ENCODE measurements around the gene IDH3A.

IDH3A gene

GRCh38 chr15:78209646-78210348 lies 60.6 kb downstream of the IDH3A start:
- Mint-ChIP-seq H3K36me3 (ENCODE audit: low read depth) (no peaks in the 10 kb centered on the region), H3K9me3 (no peaks in the 10 kb centered on the region), H3K4me3 (no peak overlapping the region), H3K4me1 (ENCODE audit: low read depth) (no peaks in the 10 kb centered on the region), H3K27ac (no peak overlapping the region), H3K27me3 (no peaks in the 10 kb centered on the region)
- DNase-seq, result peak; percentile 20

- Mint-ChIP-seq H3K4me3 (no peak overlapping the region), H3K36me3 (ENCODE audit: low read depth) (no peaks in the 10 kb centered on the region), H3K27me3 (no peaks in the 10 kb centered on the region), H3K27ac (no peak overlapping the region), H3K9me3 (no peaks in the 10 kb centered on the region), H3K4me1 (ENCODE audit: low read depth) (no peaks in the 10 kb centered on the region)
- no peak for DNase-seq
Observed at GRCh38 chr15:78210349-78210717, 61.2 kb downstream of the IDH3A start.

GRCh38 chr15:78211189-78211921 lies 62.2 kb downstream of the IDH3A start:
- peak; percentile 13 for DNase-seq
- Mint-ChIP-seq H3K4me3 (no peak overlapping the region), H3K36me3 (ENCODE audit: low read depth) (no peaks in the 10 kb centered on the region), H3K4me1 (ENCODE audit: low read depth) (no peaks in the 10 kb centered on the region), H3K27ac (no peak overlapping the region), H3K27me3 (no peaks in the 10 kb centered on the region), H3K9me3 (no peaks in the 10 kb centered on the region)

GRCh38 chr15:78212008-78212407 lies 62.8 kb downstream of the IDH3A start:
- no peak for DNase-seq
- Mint-ChIP-seq H3K9me3 (no peaks in the 10 kb centered on the region), H3K27me3 (no peaks in the 10 kb centered on the region), H3K27ac (no peak overlapping the region), H3K4me3 (no peak overlapping the region), H3K36me3 (ENCODE audit: low read depth) (no peaks in the 10 kb centered on the region), H3K4me1 (ENCODE audit: low read depth) (no peaks in the 10 kb centered on the region)

- H3K36me3 Mint-ChIP-seq (ENCODE audit: low read depth), result no peaks in the 10 kb centered on the region
- no peaks in the 10 kb centered on the region for H3K9me3 Mint-ChIP-seq
- no peaks in the 10 kb centered on the region for H3K27me3 Mint-ChIP-seq
- no peaks in the 10 kb centered on the region for H3K4me1 Mint-ChIP-seq (ENCODE audit: low read depth)
- H3K27ac Mint-ChIP-seq, result no peak overlapping the region
- DNase-seq, result no peak
- no peak overlapping the region for H3K4me3 Mint-ChIP-seq
Observed at GRCh38 chr15:78212546-78213424, 63.6 kb downstream of the IDH3A start.

GRCh38 chr15:78213425-78213750 lies 64.2 kb downstream of the IDH3A start:
- Mint-ChIP-seq H3K27me3 (no peaks in the 10 kb centered on the region), H3K27ac (no peak overlapping the region), H3K4me3 (no peak overlapping the region)

GRCh38 chr15:78213956-78214355 lies 64.8 kb downstream of the IDH3A start:
- Mint-ChIP-seq H3K4me1 (ENCODE audit: low read depth) (no peaks in the 10 kb centered on the region), H3K4me3 (no peak overlapping the region), H3K27ac (no peak overlapping the region), H3K27me3 (no peaks in the 10 kb centered on the region), H3K36me3 (ENCODE audit: low read depth) (no peaks in the 10 kb centered on the region), H3K9me3 (no peaks in the 10 kb centered on the region)
- no peak for DNase-seq

More at GRCh38 chr15:78213425-78213750, 64.2 kb downstream of the IDH3A start:
- DNase-seq, result no peak
- Mint-ChIP-seq H3K9me3 (no peaks in the 10 kb centered on the region), H3K4me1 (ENCODE audit: low read depth) (no peaks in the 10 kb centered on the region), H3K36me3 (ENCODE audit: low read depth) (no peaks in the 10 kb centered on the region)

- no peaks in the 10 kb centered on the region for H3K9me3 Mint-ChIP-seq
- H3K27me3 Mint-ChIP-seq, result no peaks in the 10 kb centered on the region
- no peak overlapping the region for H3K27ac Mint-ChIP-seq
- no peaks in the 10 kb centered on the region for H3K4me1 Mint-ChIP-seq (ENCODE audit: low read depth)
- no peak overlapping the region for H3K4me3 Mint-ChIP-seq
- no peak for DNase-seq
- no peaks in the 10 kb centered on the region for H3K36me3 Mint-ChIP-seq (ENCODE audit: low read depth)
Observed at GRCh38 chr15:78216276-78217104, 67.3 kb downstream of the IDH3A start.

- H3K27ac Mint-ChIP-seq, result no peak overlapping the region
- H3K27me3 Mint-ChIP-seq, result no peaks in the 10 kb centered on the region
- no peak overlapping the region for H3K4me3 Mint-ChIP-seq
- H3K4me1 Mint-ChIP-seq (ENCODE audit: low read depth), result peaks cover 12% of the 10 kb centered on the region
- H3K9me3 Mint-ChIP-seq, result no peaks in the 10 kb centered on the region
- H3K36me3 Mint-ChIP-seq (ENCODE audit: low read depth), result no peaks in the 10 kb centered on the region
- no peak for DNase-seq
Observed at GRCh38 chr15:78220713-78221112, 71.6 kb downstream of the IDH3A start.

Data from activated T-cell treated with anti-CD3 and anti-CD28 coated beads, Interleukin-2, amount 50 U/mL, for 24 hours (primary cell).